Measurements from ENCODE around the gene ADAM10. TPM values are rescaled to one million over a fixed set of nuclear protein-coding genes. Genes with fewer than 3 reads are reported as not detected.

Gene ADAM10
- total and polyA plus RNA-seq, 2 donors (not counting 1 experiment from before 2014, with no cell fraction given): 18.8 to 138 TPM

DNA sequence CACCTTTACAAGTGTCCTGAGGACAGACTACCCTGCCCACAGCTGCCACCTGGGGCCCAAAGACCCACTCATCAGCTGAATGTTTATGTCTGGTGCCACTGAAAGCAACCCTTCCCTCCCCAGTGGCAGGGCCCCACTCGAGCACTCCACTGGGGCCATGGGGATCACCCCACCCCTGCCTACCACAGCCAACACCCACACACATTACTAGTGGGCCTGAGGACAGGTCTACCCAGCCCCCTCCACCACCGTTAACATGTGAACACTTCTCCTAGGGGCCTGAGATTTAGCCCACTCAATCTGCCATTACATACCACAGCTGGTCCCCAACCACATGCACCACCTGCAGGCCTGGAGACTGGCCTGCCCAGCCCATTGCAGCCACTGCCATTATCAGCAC lies 52.3 kb downstream of the ADAM10 start:
- intact Hi-C loops (cut with micrococcal nuclease): no loop called here
- H3K4me3 ChIP-seq (ENCODE audit: control extremely low read depth in 1 of 5, extremely low read depth in 1 of 5, insufficient read depth in 1 of 5, low read depth in 2 of 5, low read length in 4 of 5): no peak overlapping the region
- no peak overlapping the region for H3K4me2 ChIP-seq (replicated peaks; ENCODE audit: low read depth, low read length, poor library complexity, severe bottlenecking)
- H3K4me1 Mint-ChIP-seq: peaks cover 50% of the 10 kb centered on the region
- no peak overlapping the region for H3K4me3 Mint-ChIP-seq
- H3K27ac Mint-ChIP-seq: no peak overlapping the region
- no peaks in the 10 kb centered on the region for H3K9me3 Mint-ChIP-seq (ENCODE audit: insufficient read depth)
- TF ChIP-seq, protein P1, sequence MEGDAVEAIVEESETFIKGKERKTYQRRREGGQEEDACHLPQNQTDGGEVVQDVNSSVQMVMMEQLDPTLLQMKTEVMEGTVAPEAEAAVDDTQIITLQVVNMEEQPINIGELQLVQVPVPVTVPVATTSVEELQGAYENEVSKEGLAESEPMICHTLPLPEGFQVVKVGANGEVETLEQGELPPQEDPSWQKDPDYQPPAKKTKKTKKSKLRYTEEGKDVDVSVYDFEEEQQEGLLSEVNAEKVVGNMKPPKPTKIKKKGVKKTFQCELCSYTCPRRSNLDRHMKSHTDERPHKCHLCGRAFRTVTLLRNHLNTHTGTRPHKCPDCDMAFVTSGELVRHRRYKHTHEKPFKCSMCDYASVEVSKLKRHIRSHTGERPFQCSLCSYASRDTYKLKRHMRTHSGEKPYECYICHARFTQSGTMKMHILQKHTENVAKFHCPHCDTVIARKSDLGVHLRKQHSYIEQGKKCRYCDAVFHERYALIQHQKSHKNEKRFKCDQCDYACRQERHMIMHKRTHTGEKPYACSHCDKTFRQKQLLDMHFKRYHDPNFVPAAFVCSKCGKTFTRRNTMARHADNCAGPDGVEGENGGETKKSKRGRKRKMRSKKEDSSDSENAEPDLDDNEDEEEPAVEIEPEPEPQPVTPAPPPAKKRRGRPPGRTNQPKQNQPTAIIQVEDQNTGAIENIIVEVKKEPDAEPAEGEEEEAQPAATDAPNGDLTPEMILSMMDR (IDR thresholded peaks at IDR 0.05): no peak
- TF ChIP-seq EZH2 (IDR thresholded peaks at IDR 0.05; ENCODE audit: borderline replicate concordance, insufficient read depth, low read depth, low read length, poor library complexity, severe bottlenecking): no peak
- no peak for ATAC-seq (ENCODE audit: low read depth)
- no peak overlapping the region for H2AFZ ChIP-seq (ENCODE audit: insufficient read depth, low read depth, low read length, poor library complexity, severe bottlenecking)
- 88% methylated on average over 2 of the region's 2 CpGs for WGBS (ENCODE audit: insufficient coverage)
- H3K27ac ChIP-seq (ENCODE audit: low read length in 2 of 2): no peak overlapping the region
- peaks cover 40% of the 10 kb centered on the region for H4K20me1 ChIP-seq (ENCODE audit: control insufficient read depth, insufficient read depth, low read length, poor library complexity, severe bottlenecking)
- H3K27me3 ChIP-seq (replicated peaks in 1 of 4; ENCODE audit: control extremely low read depth in 1 of 4, control insufficient read depth in 3 of 4, insufficient read depth in 4 of 4, low read length in 3 of 4): no peaks in the 10 kb centered on the region
- no peak for DNase-seq
- H3K9me3 ChIP-seq (ENCODE audit: control extremely low read depth in 1 of 3, control insufficient read depth in 2 of 3, insufficient read depth in 1 of 3, low read length in 2 of 3): peaks cover 10 to 15% (median 15%) of the 10 kb centered on the region in 3 donors
- no peak overlapping the region for H3K9ac ChIP-seq (ENCODE audit: low read length)
- H3K4me1 ChIP-seq (ENCODE audit: control insufficient read depth in 2 of 2, insufficient read depth in 2 of 2, low read length in 2 of 2): no peaks in the 10 kb centered on the region
- peaks cover 80% of the 10 kb centered on the region for H3K79me2 ChIP-seq (ENCODE audit: control insufficient read depth, insufficient read depth, low read length)
- peaks cover 4 to 8% of the 10 kb centered on the region in 2 experiments for H3K36me3 ChIP-seq (replicated peaks in 1 of 2; ENCODE audit: control extremely low read depth in 1 of 2, control insufficient read depth in 1 of 2, extremely low read depth in 1 of 2, insufficient read depth in 2 of 2, low read length in 1 of 2)
- ChIA-PET CTCF (no interaction called here), POLR2A (no interaction called here)
- H3K27me3 Mint-ChIP-seq: no peaks in the 10 kb centered on the region

DNA sequence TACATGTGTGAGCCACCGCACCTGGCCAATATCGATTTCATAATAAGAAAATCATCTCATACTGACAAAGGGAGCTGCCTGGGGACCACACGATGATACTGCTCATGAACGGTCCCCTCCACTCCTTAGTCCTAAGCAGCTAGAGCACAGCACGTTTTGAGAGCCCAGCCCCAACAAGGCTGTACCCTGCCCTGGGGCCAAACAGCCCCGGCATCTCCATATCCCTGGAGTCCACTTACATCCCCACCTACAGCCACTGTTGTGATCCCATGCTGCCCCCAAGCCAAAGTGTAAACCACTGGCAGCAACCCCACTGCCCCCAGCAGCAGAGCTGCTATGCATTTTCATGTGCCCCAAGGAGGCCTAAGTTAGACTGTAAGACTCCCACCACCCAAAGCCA lies 52.8 kb downstream of the ADAM10 start:
- ChIA-PET POLR2A (no interaction called here), CTCF (no interaction called here)
- H4K20me1 ChIP-seq (ENCODE audit: control insufficient read depth, insufficient read depth, low read length, poor library complexity, severe bottlenecking): peaks cover 44% of the 10 kb centered on the region
- peaks cover 10 to 15% (median 13%) of the 10 kb centered on the region in 3 donors for H3K9me3 ChIP-seq (ENCODE audit: control extremely low read depth in 1 of 3, control insufficient read depth in 2 of 3, insufficient read depth in 1 of 3, low read length in 2 of 3)
- H3K27ac ChIP-seq (ENCODE audit: low read length in 2 of 2): no peak overlapping the region
- no peak overlapping the region for H3K9ac ChIP-seq (ENCODE audit: low read length)
- H3K4me1 ChIP-seq (ENCODE audit: control insufficient read depth in 2 of 2, insufficient read depth in 2 of 2, low read length in 2 of 2): no peaks in the 10 kb centered on the region
- Mint-ChIP-seq H3K27me3 (no peaks in the 10 kb centered on the region), H3K9me3 (ENCODE audit: insufficient read depth) (no peaks in the 10 kb centered on the region), H3K4me3 (no peak overlapping the region), H3K27ac (no peak overlapping the region), H3K4me1 (peaks cover 48% of the 10 kb centered on the region)
- TF ChIP-seq, protein P1 (IDR thresholded peaks at IDR 0.05): no peak
- TF ChIP-seq EZH2 (IDR thresholded peaks at IDR 0.05; ENCODE audit: borderline replicate concordance, insufficient read depth, low read depth, low read length, poor library complexity, severe bottlenecking): no peak
- H3K27me3 ChIP-seq (replicated peaks in 1 of 4; ENCODE audit: control extremely low read depth in 1 of 4, control insufficient read depth in 3 of 4, insufficient read depth in 4 of 4, low read length in 3 of 4): no peaks in the 10 kb centered on the region
- H2AFZ ChIP-seq (ENCODE audit: insufficient read depth, low read depth, low read length, poor library complexity, severe bottlenecking): no peak overlapping the region
- peaks cover 4 to 9% of the 10 kb centered on the region in 2 experiments for H3K36me3 ChIP-seq (replicated peaks in 1 of 2; ENCODE audit: control extremely low read depth in 1 of 2, control insufficient read depth in 1 of 2, extremely low read depth in 1 of 2, insufficient read depth in 2 of 2, low read length in 1 of 2)
- peaks cover 79% of the 10 kb centered on the region for H3K79me2 ChIP-seq (ENCODE audit: control insufficient read depth, insufficient read depth, low read length)
- H3K4me2 ChIP-seq (replicated peaks; ENCODE audit: low read depth, low read length, poor library complexity, severe bottlenecking): no peak overlapping the region
- no peak for ATAC-seq (ENCODE audit: low read depth)
- peak; percentile 9 for DNase-seq
- 97% methylated on average over 6 of the region's 6 CpGs for WGBS (ENCODE audit: insufficient coverage)
- intact Hi-C loops (cut with micrococcal nuclease): no loop called here
- no peak overlapping the region for H3K4me3 ChIP-seq (ENCODE audit: control extremely low read depth in 1 of 5, extremely low read depth in 1 of 5, insufficient read depth in 1 of 5, low read depth in 2 of 5, low read length in 4 of 5)
